ENCODE data around the gene SCGB1D2.

DNA sequence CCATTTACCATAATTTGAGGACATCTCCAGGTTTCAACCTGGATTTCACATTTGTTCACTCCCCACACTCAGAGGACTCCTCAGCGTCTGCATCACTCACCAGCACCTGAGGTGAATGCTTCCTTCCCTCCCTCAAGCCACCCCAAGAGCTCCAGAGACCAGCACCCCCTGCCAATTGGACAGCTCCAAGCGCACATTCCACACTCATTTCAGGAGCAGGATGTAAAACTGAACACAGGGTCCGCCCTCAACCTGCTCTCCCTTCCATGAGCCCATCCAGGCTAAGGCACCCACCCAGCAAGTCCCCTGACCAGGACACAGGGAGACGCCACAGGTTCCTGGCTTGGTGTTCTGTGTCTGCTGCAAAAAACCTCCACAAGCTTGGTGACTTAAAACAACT lies 48.1 kb upstream of the SCGB1D2 start:
- no peak for TF ChIP-seq CTCF (conservative IDR thresholded peaks at IDR 0.05; ENCODE audit: low read length)
- TF ChIP-seq EZH2phosphoT487 (IDR thresholded peaks at IDR 0.05; ENCODE audit: borderline replicate concordance, low read depth, low read length) = no peak
